Activated CD8-positive, alpha-beta memory T cell treated with anti-CD3 and anti-CD28 coated beads, Interleukin-2, amount 50 U/mL, for 1 hour (primary cell): ENCODE measurements around the gene KLK13.

Source experiments
- DNase-seq: peaks from one replicate; pipeline ENCODE4 v3.0.0-alpha.2; 2020; ENCODE audit errors: extremely low read depth

The KLK13 gene

DNA sequence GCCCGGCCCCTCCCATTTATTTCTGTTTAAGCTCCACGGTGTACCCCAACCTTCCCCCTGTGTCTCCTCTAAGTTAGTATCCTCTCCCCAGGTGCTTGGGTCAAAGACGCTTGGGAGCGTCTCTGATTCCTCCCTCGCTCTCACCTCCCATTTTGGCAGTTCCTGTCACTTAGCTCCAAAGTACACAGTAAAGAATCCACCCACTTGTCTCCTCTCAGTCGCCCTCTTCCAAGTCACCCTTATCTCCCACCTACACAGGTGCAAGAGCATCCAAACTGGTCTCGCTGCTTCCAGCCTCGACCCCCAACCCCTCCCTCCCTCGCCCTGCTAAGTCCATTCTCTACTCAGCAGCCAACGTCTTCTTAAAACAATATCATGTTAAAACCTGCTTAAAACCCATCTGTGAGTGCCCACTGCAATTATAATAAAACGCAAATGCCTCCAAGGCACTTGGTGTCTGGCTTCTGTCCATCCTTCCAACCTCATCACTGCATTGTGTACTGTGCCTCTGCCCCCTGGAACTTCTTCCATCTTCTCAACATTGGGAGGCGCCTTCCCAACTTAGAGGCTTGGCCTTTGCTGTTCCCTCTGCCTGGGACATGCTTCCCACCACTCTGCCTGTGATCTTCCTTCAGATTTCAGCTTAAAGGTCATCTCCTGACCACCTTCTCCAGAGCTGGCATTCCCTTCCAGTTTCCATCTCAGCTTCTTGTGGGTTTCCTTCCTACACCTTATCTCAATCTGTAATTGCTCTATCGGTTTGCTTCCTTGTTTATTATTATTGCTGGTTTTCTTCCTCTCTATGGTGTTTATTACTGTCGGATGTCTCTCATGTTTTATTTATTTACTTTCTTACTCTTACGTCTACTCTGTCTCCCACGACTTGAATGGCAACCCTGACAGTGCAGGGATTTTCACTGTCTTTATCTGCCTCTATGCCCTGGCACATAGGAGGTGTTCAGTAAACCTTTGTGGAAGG, 27.3 kb upstream of the KLK13 start:
- DNase-seq, result no peak

GRCh38 chr19:51091126-51091525, 26.2 kb upstream of the KLK13 start:
- DNase-seq, result no peak

GRCh38 chr19:51090471-51090870, 25.6 kb upstream of the KLK13 start:
- DNase-seq, result no peak

DNA sequence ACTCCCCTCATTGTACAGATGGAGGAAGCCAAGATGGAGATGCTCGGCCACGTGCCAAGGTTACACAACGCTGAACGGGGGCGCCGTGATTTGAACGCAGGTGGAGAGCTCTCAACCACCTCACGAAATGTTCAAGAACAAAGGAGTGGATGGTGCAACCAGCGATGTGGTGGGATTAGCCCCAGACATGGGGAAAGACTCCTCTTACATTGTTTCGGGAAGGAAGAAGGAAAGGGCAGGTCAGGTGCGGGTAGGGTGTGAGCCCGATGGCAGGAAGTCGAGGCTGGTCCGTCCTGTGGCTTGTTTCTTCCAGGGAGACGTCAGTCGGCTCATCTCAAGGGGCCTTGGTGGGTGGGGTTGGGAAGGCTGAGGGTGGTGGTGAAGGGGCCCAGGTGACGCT, 24.9 kb upstream of the KLK13 start:
- DNase-seq, result no peak

- no peak for DNase-seq
Measured at GRCh38 chr19:51086153-51086850, 21.4 kb upstream of the KLK13 start.

DNA sequence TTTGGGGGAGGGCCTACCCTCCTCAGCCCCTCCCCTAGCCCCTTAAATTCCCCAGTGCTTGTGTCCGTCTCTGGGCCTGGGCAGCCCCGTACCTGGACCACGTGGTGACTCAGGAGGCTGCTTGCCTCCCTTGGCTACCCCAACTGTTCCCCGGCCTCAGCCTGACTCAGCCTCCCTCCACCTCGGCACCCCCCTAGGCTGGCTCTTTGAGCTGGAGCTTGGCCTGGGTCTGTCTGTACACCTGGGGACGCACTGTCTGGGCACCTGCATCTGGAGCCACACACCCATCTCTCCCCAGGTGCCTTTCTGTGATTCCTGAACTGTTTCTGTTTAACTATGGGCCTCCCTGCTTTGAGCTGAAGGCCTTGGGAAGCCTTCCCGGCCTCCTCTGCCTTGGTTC, 19.6 kb upstream of the KLK13 start:
- DNase-seq, result no peak

DNA sequence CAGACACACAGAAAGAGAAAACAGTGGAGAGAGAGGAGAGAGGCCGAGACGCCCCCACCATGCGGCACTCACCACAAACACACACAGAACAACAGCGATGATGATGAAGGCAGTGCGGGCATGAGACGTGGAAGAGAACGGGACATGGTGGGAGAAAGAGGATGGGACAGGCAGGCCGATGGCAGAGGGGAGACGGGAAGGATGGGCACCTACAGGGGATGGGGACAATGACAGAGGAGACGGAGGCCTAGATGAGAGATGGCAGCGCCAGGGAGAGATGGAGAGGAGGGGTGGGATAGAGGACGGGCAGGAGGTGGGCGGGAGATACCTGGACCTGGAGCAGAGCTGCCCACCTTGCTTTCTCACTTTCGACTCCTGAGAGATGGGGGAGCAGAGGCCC, 18.9 kb upstream of the KLK13 start:
- no peak for DNase-seq

DNA sequence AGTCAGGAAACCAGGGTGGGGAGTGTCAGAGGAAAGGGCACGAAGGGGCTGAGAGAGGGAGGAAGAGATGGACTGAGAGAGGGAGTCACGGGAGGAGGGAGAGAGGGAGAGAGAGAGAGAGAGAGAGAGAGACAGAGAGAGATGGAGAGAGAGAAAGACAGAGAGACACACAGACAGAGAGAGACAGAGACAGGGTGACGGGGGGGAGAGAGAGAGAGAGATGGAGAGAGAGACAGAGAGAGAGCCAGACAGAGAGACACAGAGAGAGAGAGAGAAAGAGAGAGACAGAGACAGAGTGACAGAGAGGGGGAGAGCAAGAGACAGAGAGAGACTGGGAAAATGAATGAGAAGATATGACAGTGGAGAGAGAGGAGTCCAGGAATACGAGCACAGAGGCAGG, 18.3 kb upstream of the KLK13 start:
- DNase-seq, result no peak

DNA sequence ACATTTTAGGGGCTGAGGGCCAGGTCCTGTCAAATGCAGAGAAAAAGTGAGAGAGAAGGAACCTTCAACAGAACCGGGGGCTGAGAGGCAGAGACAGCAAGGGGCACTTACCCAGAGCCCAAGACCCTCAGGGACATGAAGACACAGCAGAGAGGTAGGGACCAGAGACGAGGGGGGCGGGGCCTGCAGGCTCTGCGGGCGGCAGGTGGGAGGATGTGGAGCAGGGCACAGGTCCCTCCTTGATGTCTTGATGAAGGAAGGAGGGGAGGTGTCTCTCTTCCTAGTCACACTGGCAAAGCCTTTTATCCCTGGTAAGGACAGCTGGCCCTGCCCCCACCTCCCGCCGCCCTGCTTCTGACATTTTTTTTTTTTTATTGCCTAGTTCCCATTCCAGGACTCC, 17.7 kb upstream of the KLK13 start, which contains the start of gene KLK14:
Gene KLK14, minus strand, starts transcription at position 277 of the 400 bp plus-strand sequence. Its CDS starts 273 bp downstream, at position 4.
- no peak for DNase-seq

DNA sequence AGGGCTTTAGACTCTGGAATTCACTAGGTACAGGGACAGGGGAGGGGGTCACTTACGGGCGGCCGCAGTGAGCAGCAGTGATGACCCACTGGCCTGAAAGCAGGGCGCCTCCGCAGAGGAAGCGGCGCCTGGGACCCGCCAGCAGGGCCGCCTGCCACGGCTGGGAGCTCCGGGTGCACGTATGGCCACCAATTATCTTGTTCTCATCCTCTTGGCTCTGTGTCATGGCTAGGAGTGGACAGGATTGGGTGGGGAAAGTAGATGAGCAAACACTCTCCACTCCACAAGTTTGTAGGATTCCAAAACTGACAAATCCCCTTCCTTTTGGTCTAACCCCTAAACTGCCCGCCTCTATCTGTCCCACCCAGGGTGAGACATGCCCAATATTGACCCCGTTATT, 16.6 kb upstream of the KLK13 start:
- no peak for DNase-seq

- DNase-seq, result no peak
Measured at GRCh38 chr19:51079481-51080110, 14.7 kb upstream of the KLK13 start.

DNA sequence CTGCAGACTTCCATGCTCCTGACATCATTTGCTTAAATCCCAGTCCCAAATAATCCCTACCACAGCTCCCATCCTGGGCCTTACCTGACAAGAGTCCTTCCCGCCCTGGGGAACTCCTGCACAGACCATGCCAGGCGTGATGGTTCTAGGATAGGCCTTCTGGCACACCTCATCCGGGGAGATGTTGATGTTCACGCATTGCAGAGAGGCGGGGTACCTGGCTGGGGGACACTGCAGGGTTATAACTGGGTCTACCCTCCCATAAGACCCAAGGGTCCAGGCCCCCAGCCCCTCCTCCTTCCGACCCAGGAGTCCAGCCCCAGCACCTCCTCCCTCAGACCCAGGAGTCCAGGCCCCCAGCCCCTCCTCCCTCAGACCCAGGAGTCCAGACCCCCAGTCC, 13.8 kb upstream of the KLK13 start:
- no peak for DNase-seq

- DNase-seq, result no peak
Measured at GRCh38 chr19:51078104-51078503, 13.2 kb upstream of the KLK13 start.

DNA sequence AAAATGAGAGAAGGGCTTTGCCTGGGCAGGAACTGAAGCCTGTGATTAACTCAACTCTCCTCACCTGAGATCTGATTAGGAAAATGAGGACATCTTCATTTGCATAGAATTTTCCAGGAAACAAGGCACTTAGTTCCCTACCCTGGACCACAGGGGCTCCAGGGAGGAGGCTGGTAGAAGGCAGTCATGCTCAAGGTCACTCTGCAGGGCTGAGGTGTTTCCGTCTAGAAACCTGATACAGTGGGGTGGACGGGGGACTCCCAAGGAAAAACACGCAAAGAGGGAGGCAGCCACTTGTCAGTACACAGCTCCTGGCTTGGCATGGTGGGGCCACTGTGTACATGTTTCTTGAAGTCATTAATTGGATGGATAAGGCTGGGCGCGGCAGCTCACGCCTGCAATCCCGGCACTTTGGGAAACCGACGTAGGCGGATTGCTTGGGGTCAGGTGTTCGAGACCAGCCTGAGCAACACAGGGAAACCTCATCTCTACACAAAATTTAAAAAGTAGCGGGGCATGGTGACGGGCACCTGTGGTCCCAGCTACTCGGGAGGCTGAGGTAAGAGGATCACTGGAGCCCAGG, 11.8 kb upstream of the KLK13 start:
- DNase-seq, result no peak

DNA sequence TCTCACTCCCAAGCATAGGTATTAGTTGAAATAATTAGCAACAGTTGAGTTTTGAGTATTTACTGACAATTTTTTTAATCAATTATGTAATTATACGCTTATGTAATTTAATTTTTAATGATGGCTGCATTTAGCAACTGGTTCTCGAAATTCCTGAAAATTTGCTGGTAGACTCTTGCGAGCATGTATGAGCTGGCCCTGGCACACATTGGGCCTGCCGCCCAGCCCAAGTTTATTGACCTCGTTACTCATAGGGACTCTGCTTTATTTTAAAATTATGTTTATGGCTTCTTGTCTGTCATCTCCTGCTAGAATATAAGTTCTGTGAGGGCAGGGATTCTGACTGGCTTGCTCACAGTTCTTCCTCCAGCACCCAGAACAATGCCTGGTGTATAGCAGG, 11.1 kb upstream of the KLK13 start:
- DNase-seq, result no peak

DNA sequence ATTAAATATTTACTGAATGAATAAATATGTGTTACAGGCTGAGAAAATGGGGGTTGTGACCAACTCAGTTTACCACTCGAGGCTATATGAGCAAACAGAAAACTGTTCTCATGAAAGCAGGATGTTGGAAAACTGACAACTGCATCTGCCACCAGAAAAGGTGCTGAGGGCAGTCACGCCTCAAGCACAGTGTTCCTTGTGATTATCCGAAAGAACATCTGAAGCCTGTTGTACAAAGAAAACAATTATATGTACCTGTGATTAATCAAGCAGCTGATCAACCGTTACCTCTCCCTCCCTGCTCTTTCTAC, 6.2 kb upstream of the KLK13 start:
- no peak for DNase-seq

GRCh38 chr19:51070334-51071094, 5.6 kb upstream of the KLK13 start:
- DNase-seq, result no peak

DNA sequence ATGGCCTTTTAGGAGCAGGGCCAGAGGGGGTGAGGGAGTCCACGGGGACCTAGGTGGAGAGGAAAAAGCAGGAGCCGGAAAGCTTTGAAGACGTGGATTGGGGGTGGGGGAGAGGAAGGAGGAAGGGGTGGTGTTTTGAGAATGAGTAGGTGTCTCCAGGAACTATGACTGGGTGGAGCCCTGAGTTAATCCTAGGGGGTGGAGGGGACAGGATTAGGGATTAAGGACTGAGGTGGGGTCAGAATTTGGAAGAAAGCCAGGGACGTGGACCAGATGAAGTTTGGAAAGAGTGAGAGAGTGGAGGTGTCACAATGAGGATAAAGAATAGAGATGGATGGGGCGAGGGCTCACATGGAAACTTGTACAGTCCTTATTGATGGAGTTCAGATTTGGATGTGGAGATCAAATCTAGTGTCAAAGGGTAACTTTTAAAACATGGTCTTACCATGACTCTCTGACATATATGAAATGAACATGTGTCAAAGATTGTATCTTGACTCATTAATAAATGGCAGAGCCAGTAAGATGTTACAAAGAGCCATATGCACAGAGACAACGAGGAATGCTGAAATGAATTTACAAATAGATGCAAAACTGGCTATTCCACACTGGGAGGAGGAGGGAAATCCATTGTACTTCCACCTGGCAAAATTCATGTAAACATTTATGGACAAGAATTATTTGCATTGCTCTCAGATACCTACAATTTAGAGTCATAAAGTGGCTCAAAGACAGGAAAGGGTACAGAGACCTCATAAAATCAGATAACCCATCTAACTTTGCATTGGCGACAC, 1.7 kb upstream of the KLK13 start:
- no peak for DNase-seq

DNA sequence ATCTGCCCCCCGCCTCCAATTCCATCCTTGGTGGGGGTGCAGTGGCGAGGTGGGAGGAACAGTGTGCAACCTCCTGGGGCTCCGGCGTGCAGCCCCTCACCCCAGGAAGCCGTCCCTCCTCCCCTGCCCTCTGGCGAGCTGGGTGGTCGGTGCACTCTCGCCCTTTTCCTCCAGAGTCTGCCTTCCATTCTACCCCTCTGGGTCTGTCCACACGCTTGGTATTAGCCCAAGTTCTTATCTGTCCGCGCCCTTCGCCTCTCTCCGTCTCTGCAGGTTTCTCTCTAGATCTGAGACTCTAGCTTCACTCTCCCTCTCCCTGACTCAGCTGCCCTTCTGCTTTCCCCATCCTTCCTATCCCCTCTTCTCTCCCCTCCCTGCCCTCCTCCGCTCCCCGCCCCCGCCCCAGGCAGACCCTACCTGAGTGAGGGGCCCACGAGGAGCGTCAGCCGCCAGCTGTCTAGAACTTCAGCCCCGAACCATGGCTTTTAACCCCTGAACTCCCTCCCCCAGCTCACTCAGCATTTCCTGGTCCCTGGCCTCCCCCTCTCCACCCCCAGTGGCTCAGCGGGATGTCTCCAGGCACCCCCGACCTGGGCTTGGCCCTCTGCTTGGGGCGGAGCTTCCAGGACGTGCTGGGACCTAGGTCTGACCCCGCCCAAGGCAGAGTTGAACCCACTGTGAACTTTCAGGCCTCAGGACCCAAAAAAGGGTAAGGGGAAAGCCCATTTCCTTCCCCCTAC, 499 bp upstream of the KLK13 start:
- no peak for DNase-seq

DNA sequence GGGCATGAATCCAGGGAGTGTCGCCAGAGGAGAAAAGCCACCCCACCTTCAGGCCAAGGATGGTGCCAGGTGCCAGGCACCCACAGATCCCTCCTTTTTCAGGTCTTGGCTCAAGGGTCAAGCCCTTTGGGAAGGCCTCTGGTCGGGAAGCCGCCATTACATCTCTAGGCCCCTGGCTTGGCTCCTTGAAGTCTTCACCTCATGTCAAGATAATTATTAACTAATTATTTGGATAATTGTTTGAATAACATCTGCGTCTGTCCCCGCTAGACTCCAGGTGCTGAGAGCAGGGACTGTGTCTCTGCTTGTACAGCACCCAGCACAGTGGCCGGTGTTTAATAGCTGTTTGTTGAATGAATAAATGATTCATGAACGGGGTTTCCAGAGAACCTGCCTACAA, 1.2 kb downstream of the KLK13 start:
- no peak for DNase-seq
